NCI-H82 treated with DMSO at 0.1 percent for 48 hours (cell line): ENCODE results near the gene TBC1D22B.
"Not testable (repeated sequence)": the region's sequence is repeated elsewhere in the genome, so short reads cannot be mapped to it uniquely, and the experiment has no call there.

Experiments
- DNase-seq: peaks from one replicate; lab custom pipeline; 2025; ENCODE audit not compliant: unreplicated experiment; lab: John Stamatoyannopoulos, UW

TBC1D22B gene

DNA sequence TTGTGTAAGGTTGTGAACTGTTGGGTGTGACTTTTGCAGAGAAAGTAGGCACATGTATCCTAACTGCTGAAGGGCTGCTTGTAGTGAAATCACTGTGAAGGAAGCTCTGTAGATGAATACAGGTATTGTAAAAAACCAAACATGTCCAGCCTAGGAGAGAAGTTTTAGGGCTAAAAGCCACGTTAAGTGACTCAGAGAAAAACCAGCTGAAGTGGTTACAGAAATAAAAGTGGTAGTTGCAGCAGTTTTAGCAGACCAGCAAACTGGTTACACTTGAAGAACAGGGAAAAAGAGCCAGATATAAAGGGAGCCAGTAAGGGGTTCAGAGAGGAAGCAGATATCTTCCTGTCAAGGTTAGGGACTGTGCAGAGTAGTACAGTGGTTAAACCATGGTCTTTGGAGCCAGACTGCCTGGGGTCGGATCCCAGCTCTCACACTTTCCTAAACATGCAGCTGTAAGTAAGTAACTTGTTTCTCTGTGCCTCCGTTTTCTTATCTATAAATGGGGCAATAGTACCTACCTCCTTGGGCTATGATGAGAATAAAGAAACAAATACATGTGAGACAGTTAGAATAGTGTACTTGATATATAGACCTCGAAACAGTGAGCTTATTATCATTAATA, 62.4 kb downstream of the TBC1D22B start:
- no peak for DNase-seq

- DNase-seq: no peak
These were observed 63.1 kb downstream of the TBC1D22B start for GRCh38 chr6:37320646-37321045.

DNA sequence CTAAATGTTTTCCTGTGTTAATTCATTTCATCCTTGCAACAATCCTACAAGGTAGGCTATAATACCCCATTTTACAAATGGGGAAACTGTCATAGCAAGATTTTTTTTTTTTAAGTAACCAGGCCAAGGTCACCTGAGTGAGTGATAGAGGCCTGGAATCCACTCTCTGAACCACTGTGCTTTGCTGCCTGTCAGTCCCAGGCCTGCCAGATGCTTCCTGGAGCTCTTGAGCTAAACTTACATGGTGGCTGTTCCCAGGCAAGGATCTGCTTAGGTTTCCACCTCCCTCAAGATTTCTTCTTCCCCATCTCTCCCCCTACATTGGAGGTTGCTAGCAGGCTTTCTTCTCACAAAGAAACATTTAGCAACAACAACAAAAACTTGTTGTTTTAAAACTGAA, 63.5 kb downstream of the TBC1D22B start:
- DNase-seq: peak; percentile 7

GRCh38 chr6:37321516-37322415, 64.2 kb downstream of the TBC1D22B start:
- no peak for DNase-seq

DNA sequence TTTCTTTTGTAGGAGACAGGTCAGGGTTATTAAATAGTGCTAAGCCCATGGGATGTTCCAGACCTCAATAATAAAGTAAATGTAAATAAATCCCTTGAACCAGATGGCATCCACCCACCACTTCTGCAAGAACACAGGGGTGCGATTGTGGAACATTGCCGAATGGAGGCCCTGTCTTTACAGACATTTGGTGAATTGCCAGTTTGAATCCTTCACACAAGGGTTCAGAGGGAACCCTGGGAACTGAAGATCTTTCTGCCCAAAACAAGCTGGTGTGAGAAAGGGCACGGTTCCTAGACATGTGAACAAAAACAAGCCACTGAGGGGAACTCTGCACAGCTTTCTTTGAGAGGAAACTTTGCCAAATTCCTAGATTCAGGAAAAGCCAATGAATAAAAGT, 66.0 kb downstream of the TBC1D22B start:
- no peak for DNase-seq

DNA sequence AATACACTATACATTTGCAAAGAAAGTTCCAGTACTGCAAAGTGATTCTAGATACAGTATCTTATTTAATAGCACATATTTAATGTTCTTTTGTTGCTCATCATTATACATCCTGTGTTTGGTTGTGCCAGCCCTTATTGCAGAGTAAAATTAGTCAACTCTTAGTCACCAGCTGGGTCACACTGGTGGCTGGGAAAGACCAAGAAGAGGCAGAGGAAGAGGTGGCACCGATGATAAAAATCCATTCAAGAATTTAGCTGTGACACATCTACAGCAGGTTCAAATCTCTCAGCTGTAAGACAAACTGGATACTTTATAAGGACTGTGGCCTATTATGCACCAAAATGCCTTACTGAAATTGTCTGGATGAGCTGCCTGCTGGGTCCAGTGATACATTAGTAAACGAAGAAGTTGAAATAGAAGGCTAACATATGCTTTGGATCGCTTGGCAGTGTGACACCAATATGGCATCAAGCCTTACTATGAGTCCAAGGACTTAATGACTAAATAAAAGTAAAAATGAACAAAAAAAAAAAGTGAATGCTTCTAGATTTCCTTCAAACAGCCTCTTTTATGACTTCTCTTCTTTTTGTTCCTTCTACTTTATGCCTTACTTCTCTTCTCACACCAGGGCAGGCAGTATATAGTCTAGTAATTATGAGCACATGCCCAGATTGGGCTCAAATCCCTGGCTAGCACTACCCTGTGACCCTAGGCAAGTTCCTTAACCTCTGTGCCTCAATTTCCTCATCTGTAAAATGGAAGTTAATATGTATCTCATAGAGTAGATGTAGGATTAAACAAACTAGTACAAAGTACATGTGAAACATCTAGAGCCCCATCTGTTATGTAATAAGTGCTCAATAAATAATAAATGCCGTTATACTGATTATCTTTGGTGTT, 66.8 kb downstream of the TBC1D22B start:
- no peak for DNase-seq

DNA sequence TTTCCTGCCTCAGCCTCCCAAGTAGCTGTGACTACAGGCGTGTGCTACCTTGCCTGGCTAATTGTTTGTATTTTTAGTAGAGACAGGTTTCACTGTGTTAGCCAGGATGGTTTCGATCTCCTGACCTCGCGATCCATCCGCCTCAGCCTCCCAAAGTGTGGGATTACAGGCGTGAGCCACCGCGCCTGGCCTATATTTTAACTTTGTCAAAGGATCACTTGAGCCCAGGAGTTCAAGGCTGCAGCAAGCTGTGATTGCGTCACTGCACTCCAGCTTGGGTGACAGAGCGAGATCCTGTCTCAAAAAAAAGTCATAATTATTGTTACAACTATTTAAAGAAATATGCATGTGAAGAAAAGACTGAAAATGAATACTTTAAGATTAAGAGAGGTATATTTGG, 72.8 kb downstream of the TBC1D22B start:
- not testable (repeated sequence) for DNase-seq

- no peak for DNase-seq
These were observed 73.5 kb downstream of the TBC1D22B start for GRCh38 chr6:37331047-37331446.

GRCh38 chr6:37332894-37333293, 75.3 kb downstream of the TBC1D22B start:
- DNase-seq: no peak

DNA sequence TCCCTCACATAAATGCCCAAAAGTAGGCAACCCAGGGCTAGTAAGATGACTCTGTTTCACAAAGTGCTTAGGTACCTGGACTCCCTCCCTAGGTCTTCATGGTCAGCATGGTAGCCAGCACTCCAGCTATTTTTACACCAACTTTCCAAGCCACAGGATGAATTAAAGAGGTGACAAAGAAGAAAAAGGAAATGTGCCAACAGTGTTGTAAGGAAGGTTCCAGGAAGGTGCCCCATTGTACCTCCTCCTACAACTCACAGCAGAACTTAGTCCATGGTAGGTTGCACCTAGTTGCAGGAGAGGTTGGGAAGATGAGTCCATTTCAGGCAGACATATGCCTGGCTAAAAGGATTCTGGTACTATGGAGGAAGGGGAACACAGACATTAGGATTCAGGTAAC, 76.5 kb downstream of the TBC1D22B start:
- DNase-seq: no peak

DNA sequence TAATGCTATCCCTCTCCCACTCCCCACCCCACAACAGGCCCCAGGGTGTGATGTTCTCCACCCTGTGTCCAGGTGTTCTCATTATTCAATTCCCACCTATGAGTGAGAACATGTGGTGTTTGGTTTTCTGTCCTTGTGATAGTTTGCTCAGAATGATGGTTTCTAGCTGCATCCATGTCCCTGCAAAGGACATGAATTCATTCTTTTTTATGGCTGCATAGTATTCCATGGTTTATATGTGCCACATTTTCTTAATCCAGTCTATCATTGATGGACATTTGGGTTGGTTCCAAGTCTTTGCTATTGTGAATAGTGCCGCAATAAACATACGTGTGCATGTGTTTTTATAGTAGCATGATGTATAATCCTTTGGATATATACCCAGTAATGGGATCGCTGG, 80.7 kb downstream of the TBC1D22B start:
- DNase-seq: not testable (repeated sequence)

GRCh38 chr6:37338745-37339255, 81.2 kb downstream of the TBC1D22B start:
- no peak for DNase-seq

DNA sequence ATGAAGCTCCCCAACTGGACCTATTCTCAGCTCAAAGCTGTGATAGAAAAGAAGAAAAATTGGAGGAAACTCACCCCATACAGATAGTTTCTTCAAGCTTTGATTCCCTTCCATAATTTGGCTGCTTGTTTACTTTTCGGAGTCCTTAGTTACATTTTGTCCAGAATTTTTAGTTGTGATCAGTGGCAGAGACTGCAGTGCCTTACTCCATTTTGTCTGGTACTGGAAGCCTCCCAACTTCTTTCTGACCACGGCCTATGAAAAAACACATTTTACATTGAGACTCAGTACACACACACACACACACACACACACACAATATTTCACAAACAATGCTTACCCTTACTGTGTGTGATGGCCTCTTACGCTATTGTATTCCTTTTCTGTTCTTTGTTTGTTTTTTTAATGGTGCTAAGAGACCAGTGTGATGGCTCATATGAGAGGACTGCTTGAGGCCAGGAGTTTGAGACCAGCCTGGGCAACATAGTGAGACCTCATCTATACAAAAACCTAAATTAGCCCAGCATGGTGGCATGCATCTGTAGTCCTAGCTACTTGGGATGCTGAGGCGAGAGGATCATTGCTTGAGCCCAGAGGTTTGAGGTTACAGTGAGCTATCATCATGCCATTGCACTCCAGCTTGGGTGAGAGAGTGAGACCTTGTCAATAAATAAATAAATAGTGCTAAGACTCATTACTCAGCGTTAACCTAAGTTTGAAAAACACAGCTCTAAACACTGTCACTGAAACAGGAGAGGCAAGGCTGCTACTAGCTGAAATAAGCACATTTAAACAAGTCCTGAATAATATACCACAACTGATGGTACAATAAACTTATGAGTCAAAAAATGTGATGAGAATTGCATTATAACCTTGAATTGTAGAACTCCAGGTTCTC, 82.4 kb downstream of the TBC1D22B start:
- DNase-seq: no peak

- no peak for DNase-seq
These were observed 83.0 kb downstream of the TBC1D22B start for GRCh38 chr6:37340639-37340943.

DNA sequence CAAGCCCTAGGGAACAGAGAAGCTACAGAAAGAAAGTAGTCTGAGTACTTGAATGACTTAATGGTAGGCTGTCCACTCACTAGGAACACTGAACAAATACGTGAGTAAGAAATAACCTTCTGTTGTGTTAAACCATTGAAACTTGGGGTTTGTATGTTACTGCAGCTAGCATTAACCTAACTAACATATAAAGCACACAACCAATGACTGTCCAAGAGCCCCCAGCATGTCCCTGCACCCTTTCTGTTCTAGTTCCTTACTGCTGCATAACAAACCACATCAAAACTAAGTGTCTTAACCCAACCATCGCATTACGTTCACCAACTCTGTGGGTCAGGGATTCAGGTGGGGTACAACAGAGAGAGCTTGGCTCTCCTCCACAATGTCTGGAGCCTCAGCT, 85.7 kb downstream of the TBC1D22B start:
- DNase-seq: no peak

GRCh38 chr6:37344308-37344707, 86.7 kb downstream of the TBC1D22B start:
- no peak for DNase-seq

DNA sequence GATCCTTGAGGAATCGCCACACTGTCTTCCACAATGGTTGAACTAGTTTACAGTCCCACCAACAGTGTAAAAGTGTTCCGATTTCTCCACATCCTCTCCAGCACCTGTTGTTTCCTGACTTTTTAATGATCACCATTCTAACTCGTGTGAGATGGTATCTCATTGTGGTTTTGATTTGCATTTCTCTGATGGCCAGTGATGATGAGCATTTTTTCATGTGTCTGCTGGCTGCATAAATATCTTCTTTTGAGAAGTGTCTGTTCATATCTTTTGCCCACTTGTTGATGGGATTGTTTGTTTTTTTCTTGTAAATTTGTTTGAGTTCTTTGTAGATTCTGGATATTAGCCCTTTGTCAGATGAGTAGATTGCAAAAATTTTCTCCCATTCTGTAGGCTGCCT, 88.2 kb downstream of the TBC1D22B start:
- not testable (repeated sequence) for DNase-seq

DNA sequence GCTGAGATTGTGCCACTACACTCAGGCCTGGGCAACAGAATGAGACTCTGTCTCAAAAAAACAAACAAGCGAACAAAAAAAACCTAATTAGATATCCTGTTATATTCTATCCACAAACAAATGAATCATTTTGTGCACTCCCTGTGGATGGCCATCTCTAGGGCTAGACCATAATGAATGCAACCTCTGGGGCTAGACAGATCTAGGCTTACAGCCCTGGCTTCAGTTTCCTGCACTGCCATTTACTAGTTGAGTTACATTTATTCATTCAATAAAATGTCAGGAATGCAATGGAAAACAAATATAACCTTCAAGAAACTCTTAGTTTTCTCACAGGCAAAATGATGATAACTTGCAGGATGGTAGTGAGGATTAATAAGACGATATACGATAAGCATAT, 89.6 kb downstream of the TBC1D22B start:
- no peak for DNase-seq

DNA sequence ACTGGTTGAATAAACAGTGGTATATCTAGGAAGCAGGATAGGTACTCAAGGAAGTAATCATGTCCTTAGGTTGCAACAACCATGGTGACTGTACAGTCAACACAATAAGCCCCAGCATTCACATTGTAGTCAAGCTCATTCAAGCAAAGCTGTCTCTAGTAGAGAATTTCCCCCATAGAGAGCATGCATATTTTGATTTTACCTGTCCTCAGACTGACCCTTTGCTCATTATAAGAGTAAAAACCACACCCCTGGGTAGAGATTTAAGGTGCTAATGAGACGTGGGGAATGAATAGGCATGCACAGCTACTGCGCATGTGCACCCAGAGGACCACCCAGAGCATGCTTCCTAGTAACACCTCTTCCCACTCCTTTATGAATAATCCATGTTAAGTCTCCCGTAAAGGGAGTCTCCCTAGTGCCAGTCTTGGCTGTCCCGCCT, 90.1 kb downstream of the TBC1D22B start:
- no peak for DNase-seq

GRCh38 chr6:37351027-37351426, 93.5 kb downstream of the TBC1D22B start:
- no peak for DNase-seq
